Neural cell (in vitro differentiated cells): ENCODE results near the gene ITGB5. TPM values are rescaled to one million over a fixed set of nuclear protein-coding genes. Genes with fewer than 3 reads are reported as not detected.

Experiments
- H2AFZ ChIP-seq: fragments of 200-600, 300-800 bp; sonication (generic), shearing (Covaris generic); 2 replicates; pipeline ENCODE4 v1.6.0; 2014; ENCODE audit warnings: low read depth, mild to moderate bottlenecking, antibody characterized with exemption, low read length, moderate library complexity
- H3F3A ChIP-seq: fragments of 200-600 bp; shearing (Covaris generic); 2 replicates; pipeline ENCODE4 v1.6.1; 2016; ENCODE audit warnings: mild to moderate bottlenecking, moderate library complexity, mixed read lengths, antibody characterized with exemption, low read length; ENCODE audit not compliant: insufficient read depth, poor library complexity, severe bottlenecking
- H3K27ac ChIP-seq: fragments of 200-600, 300-800 bp; sonication (generic), shearing (Covaris generic); 2 replicates; pipeline ENCODE4 v1.5.1; 2014; ENCODE audit warnings: mild to moderate bottlenecking, low read length, moderate library complexity
- H3K27me3 ChIP-seq: fragments of 300-800, 200-600 bp; sonication (generic), shearing (Covaris generic); 2 replicates; pipeline ENCODE4 v1.6.0; 2014; ENCODE audit warnings: mild to moderate bottlenecking, low read depth, low read length, moderate library complexity; ENCODE audit not compliant: insufficient read depth
- H3K36me3 ChIP-seq: fragments of 300-800, 200-600 bp; sonication (generic), shearing (Covaris generic); 2 replicates; pipeline ENCODE4 v1.5.1; 2014; ENCODE audit warnings: mild to moderate bottlenecking, antibody characterized with exemption, low read length, moderate library complexity; ENCODE audit not compliant: insufficient read depth
- H3K4me2 ChIP-seq: fragments of 300-800, 200-600 bp; sonication (generic), shearing (Covaris generic); 2 replicates; pipeline ENCODE4 v1.6.0; 2014; ENCODE audit warnings: mild to moderate bottlenecking, low read length
- H3K4me3 ChIP-seq: fragments of 300-800, 200-600 bp; sonication (generic), shearing (Covaris generic); 2 replicates; pipeline ENCODE4 v1.5.1; 2014; ENCODE audit warnings: mild to moderate bottlenecking, low read length, moderate library complexity
- H3K79me2 ChIP-seq: fragments of 200-600 bp; shearing (Covaris generic); replicated peaks from 2 replicates; pipeline ENCODE4 v1.6.0; 2014; ENCODE audit warnings: mild to moderate bottlenecking, low read length, moderate library complexity; ENCODE audit not compliant: insufficient read depth
- H3K9ac ChIP-seq: fragments of 300-800, 200-600 bp; sonication (generic), shearing (Covaris generic); 2 replicates; pipeline ENCODE4 v1.6.1; 2016; ENCODE audit warnings: mild to moderate bottlenecking, low read length, mixed read lengths
- H3K9me2 ChIP-seq: fragments of 200-600 bp; shearing (Covaris generic); 2 replicates; pipeline ENCODE4 v1.6.1; 2016; ENCODE audit warnings: mild to moderate bottlenecking, low read length, mixed read lengths; ENCODE audit not compliant: insufficient read depth
- H3K9me3 ChIP-seq: fragments of 200-600, 300-800 bp; sonication (generic), shearing (Covaris generic); 2 replicates; pipeline ENCODE4 v1.6.1; 2016; ENCODE audit warnings: mild to moderate bottlenecking, mixed run types, low read length, moderate library complexity, mixed read lengths
- H4K20me1 ChIP-seq: fragments of 200-600 bp; shearing (Covaris generic); 2 replicates; pipeline ENCODE4 v1.6.1; 2016; ENCODE audit warnings: mild to moderate bottlenecking, mixed run types; ENCODE audit not compliant: insufficient read depth
- CTCF ChIP-seq: fragments of 450-650 bp; IDR thresholded peaks from 2 replicates; pipeline ENCODE4 v1.5.1; 2014; ENCODE audit warnings: antibody characterized with exemption, mild to moderate bottlenecking, moderate library complexity; ENCODE audit not compliant: poor library complexity, severe bottlenecking
- EP300 ChIP-seq: fragments of 450-650 bp; conservative IDR thresholded peaks from 2 replicates; pipeline ENCODE4 v1.6.1; 2014; ENCODE audit warnings: antibody characterized with exemption, mild to moderate bottlenecking, moderate library complexity; ENCODE audit not compliant: poor library complexity, severe bottlenecking
- EZH2 ChIP-seq: fragments of 200-600, 300-800 bp; shearing (Covaris generic), sonication (generic); IDR thresholded peaks from 2 replicates; pipeline ENCODE4 v1.6.1; 2014; ENCODE audit warnings: antibody characterized with exemption, low read length, borderline replicate concordance, mild to moderate bottlenecking; ENCODE audit not compliant: insufficient read depth, poor library complexity, severe bottlenecking
- MXI1 ChIP-seq: fragments of 450-650 bp; conservative IDR thresholded peaks from 2 replicates; pipeline ENCODE4 v1.6.1; 2014; ENCODE audit warnings: antibody characterized with exemption, mild to moderate bottlenecking; ENCODE audit not compliant: poor library complexity, severe bottlenecking
- POLR2AphosphoS5 ChIP-seq: IDR thresholded peaks from 2 replicates; pipeline ENCODE4 v1.6.1; 2012
- RAD21 ChIP-seq: fragments of 450-650 bp; conservative IDR thresholded peaks from 2 replicates; pipeline ENCODE4 v1.6.1; 2014; ENCODE audit warnings: antibody characterized with exemption, mild to moderate bottlenecking, moderate library complexity
- SMC3 ChIP-seq: fragments of 450-650 bp; conservative IDR thresholded peaks from 2 replicates; pipeline ENCODE4 v1.6.1; 2014; ENCODE audit warnings: antibody characterized with exemption, mild to moderate bottlenecking, moderate library complexity; ENCODE audit not compliant: poor library complexity
- TAF1 ChIP-seq: IDR thresholded peaks from 2 replicates; pipeline ENCODE4 v1.6.1; 2012; ENCODE audit warnings: low read depth
- polyA plus RNA-seq: library from polyadenylated mRNA; depleted of rRNA; stranded (reverse); fragments of >200 nt; gene quantifications from 2 replicates; pipeline ENCODE4 v1.2.3, GENCODE V29; 2014
- TF ChIP-seq, protein P1 (sequence below): IDR thresholded peaks from 2 replicates; pipeline ENCODE4 v1.6.1; 2012; ENCODE audit warnings: borderline replicate concordance

Gene ITGB5
- polyA plus RNA-seq, 1 donor from 2014 or later, result 1.2 TPM

DNA sequence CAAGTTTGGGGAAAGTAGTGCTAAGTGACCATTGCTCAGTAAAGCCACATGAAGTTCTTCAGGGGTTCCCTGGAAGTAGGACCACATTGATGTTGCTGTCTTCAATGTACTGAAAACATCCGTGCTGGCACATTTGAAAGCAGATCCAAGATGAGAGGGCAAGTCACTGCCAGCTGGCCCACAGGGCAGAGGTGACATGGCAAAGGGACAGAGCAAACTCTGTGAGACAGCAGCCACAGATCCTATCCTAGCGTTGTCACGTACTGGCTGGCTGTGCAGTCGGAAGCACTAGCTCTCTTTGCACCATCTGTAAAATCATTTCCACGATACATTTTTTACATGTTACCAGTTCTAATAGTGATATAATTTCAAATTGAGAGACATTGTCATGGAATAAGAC is 33.6 kb upstream of the ITGB5 start:
- H4K20me1 ChIP-seq, result no peaks in the 10 kb centered on the region
- no peaks in the 10 kb centered on the region for H3K9me2 ChIP-seq
- H3K27me3 ChIP-seq, result no peaks in the 10 kb centered on the region
- no peak overlapping the region for H3K9ac ChIP-seq
- no peaks in the 10 kb centered on the region for H3F3A ChIP-seq
- H3K36me3 ChIP-seq, result no peaks in the 10 kb centered on the region
- no peaks in the 10 kb centered on the region for H3K9me3 ChIP-seq
- H2AFZ ChIP-seq, result no peak overlapping the region
- no peak overlapping the region for H3K4me2 ChIP-seq
- no peaks in the 10 kb centered on the region for H3K79me2 ChIP-seq
- no peak overlapping the region for H3K4me3 ChIP-seq
- no peak overlapping the region for H3K27ac ChIP-seq
- TF ChIP-seq EP300 (no peak), MXI1 (no peak), RAD21 (no peak), SMC3 (no peak)

GRCh38 chr3:124919756-124920155 is 32.6 kb upstream of the ITGB5 start:
- TF ChIP-seq EZH2, result no peak
- no peak overlapping the region for H3K27ac ChIP-seq
- H3K79me2 ChIP-seq, result no peaks in the 10 kb centered on the region
- H3K27me3 ChIP-seq, result no peaks in the 10 kb centered on the region
- no peaks in the 10 kb centered on the region for H3K9me3 ChIP-seq
- no peak overlapping the region for H3K4me3 ChIP-seq
- no peaks in the 10 kb centered on the region for H3K36me3 ChIP-seq
- H3K4me2 ChIP-seq, result no peak overlapping the region
- no peaks in the 10 kb centered on the region for H3K9me2 ChIP-seq
- no peak overlapping the region for H3K9ac ChIP-seq
- no peaks in the 10 kb centered on the region for H4K20me1 ChIP-seq
- no peaks in the 10 kb centered on the region for H3F3A ChIP-seq
- H2AFZ ChIP-seq, result no peak overlapping the region

DNA sequence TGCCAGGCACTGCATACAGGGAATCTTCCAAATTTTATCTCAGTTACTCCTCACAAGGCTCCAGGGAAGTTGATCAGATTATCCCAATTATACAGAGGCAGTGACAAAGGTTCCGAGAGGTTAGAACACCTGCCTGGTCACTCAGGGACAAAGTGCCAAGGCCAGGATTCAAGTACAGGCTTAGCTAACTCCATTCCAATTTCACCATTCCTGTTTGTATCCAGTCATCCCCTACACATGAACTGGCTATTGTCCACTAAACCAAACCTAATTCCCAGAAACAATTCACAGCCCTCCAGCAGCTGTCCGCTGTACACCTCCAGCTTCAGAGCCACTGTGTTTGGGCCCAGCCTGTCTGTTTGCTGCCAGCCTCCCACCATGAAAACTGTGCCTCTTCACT is 31.4 kb upstream of the ITGB5 start:
- H2AFZ ChIP-seq, result no peak overlapping the region
- H3K9me2 ChIP-seq, result no peaks in the 10 kb centered on the region
- no peak overlapping the region for H3K27ac ChIP-seq
- TF ChIP-seq MXI1 (no peak), EP300 (no peak), SMC3 (no peak), POLR2AphosphoS5 (no peak), CTCF (no peak), RAD21 (no peak), TAF1 (no peak), EZH2 (no peak)
- TF ChIP-seq, protein P1, sequence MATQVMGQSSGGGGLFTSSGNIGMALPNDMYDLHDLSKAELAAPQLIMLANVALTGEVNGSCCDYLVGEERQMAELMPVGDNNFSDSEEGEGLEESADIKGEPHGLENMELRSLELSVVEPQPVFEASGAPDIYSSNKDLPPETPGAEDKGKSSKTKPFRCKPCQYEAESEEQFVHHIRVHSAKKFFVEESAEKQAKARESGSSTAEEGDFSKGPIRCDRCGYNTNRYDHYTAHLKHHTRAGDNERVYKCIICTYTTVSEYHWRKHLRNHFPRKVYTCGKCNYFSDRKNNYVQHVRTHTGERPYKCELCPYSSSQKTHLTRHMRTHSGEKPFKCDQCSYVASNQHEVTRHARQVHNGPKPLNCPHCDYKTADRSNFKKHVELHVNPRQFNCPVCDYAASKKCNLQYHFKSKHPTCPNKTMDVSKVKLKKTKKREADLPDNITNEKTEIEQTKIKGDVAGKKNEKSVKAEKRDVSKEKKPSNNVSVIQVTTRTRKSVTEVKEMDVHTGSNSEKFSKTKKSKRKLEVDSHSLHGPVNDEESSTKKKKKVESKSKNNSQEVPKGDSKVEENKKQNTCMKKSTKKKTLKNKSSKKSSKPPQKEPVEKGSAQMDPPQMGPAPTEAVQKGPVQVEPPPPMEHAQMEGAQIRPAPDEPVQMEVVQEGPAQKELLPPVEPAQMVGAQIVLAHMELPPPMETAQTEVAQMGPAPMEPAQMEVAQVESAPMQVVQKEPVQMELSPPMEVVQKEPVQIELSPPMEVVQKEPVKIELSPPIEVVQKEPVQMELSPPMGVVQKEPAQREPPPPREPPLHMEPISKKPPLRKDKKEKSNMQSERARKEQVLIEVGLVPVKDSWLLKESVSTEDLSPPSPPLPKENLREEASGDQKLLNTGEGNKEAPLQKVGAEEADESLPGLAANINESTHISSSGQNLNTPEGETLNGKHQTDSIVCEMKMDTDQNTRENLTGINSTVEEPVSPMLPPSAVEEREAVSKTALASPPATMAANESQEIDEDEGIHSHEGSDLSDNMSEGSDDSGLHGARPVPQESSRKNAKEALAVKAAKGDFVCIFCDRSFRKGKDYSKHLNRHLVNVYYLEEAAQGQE, result no peak
- H3K9me3 ChIP-seq, result no peaks in the 10 kb centered on the region
- H3K4me3 ChIP-seq, result no peak overlapping the region
- no peaks in the 10 kb centered on the region for H3F3A ChIP-seq
- no peak overlapping the region for H3K9ac ChIP-seq
- no peak overlapping the region for H3K4me2 ChIP-seq
- no peaks in the 10 kb centered on the region for H3K36me3 ChIP-seq
- no peaks in the 10 kb centered on the region for H3K27me3 ChIP-seq
- no peaks in the 10 kb centered on the region for H4K20me1 ChIP-seq
- H3K79me2 ChIP-seq, result no peaks in the 10 kb centered on the region
